D721Med (cell line): ENCODE results near the gene CACNA2D1.

ENCODE experiments used
- DNase-seq: peaks from one replicate; pipeline ENCODE4 v3.0.0; 2011; ENCODE audit warnings: low spot score; ENCODE audit not compliant: insufficient read length
- FAIRE-seq: peaks from 2 replicates; lab custom pipeline; 2011; peaks lifted over from hg19 to GRCh38; lab: Jason Lieb, UNC
- TF ChIP-seq, protein P1 (sequence below): IDR thresholded peaks from 2 replicates; pipeline ENCODE4 v1.5.1; 2012; ENCODE audit warnings: mild to moderate bottlenecking, control low read depth; ENCODE audit not compliant: insufficient read depth; ENCODE audit errors: missing control alignments

The CACNA2D1 gene

DNA sequence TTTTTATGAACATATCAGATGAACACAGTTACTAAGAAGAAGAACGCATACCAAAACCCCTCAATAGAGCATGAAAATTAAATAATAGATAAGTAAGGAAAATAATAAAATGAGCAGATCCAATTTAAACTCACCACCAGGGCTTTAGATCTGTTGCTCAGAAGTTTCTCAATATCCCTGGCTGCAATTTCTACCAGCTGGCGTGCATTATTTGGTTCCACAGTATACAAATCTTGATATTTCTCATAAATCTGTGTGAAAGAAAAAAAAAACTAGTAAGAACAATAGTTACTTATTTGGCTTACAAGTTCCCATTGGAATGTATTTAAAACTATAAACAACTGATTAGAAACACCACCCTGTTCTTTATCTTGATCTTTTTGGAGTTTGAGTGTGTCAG, 108.6 kb downstream of the CACNA2D1 start:
- TF ChIP-seq, protein P1, sequence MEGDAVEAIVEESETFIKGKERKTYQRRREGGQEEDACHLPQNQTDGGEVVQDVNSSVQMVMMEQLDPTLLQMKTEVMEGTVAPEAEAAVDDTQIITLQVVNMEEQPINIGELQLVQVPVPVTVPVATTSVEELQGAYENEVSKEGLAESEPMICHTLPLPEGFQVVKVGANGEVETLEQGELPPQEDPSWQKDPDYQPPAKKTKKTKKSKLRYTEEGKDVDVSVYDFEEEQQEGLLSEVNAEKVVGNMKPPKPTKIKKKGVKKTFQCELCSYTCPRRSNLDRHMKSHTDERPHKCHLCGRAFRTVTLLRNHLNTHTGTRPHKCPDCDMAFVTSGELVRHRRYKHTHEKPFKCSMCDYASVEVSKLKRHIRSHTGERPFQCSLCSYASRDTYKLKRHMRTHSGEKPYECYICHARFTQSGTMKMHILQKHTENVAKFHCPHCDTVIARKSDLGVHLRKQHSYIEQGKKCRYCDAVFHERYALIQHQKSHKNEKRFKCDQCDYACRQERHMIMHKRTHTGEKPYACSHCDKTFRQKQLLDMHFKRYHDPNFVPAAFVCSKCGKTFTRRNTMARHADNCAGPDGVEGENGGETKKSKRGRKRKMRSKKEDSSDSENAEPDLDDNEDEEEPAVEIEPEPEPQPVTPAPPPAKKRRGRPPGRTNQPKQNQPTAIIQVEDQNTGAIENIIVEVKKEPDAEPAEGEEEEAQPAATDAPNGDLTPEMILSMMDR = no peak
- FAIRE-seq (no peak), DNase-seq (no peak)

DNA sequence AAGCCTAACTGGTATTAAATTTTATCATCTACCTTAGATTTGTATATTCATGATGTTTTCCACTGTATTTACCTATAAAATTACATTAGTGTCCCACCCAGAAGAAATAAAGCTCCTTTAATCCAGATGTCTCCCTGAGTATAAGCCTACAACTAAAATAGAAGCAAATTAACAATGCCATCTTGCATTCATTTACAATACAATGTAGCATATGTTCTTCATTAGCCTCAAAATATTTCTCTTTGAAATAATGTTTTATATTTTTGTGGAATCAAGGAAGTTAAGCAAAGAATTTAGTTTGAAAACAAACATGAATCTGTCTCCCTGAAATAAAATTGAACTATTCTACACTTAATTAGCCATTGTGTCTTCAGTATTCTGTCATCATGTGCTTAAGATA, 112.3 kb downstream of the CACNA2D1 start:
- no peak for DNase-seq
- TF ChIP-seq, protein P1 = no peak
- peak; percentile 88 for FAIRE-seq

DNA sequence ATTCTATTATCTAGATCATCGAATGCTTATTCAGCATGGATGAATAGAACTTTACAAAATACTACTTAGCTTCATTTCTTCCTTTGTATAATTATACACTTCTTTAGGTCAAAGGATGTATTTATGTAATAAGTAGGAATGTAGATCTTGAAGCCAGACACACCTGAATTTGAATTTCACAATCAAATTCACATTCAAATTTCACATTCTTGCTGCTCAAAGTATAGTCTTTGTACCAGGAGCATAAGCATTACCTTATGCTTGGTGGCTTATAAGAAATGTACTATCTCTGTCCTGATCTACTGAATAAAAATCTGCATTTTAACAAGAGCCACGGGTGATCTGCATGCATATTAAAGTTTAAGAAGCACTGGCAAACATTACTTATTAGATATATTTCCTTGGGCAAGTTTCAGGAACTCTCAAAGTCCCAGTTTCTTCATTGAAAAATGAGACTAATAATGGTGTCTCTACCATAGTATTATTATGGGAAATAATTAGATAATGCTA, 112.8 kb downstream of the CACNA2D1 start:
- FAIRE-seq (peak; percentile 68), DNase-seq (no peak)

DNA sequence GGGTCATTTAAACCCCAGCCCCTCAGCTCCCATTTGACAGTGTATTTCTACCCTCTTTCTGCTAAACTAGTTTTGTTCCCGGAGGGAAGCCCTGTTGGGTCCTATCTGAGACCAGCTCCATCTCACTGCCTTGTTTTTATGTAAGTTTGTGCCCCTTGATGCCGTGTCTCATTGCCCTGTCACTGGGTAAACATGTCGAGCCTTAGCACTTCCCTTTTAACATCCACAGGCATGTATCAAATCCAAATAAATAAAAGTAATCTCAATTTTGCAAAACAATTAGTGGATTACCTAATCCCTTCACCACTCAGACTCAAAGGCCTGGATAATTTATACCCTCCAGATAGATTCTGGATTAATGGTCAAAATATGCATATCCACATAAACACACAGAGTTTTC, 115.7 kb downstream of the CACNA2D1 start:
- DNase-seq (no peak), FAIRE-seq (peak; percentile 70)
- TF ChIP-seq, protein P1 = no peak

More for the DNA sequence above, 112.8 kb downstream of the CACNA2D1 start:
- TF ChIP-seq, protein P1 = no peak

DNA sequence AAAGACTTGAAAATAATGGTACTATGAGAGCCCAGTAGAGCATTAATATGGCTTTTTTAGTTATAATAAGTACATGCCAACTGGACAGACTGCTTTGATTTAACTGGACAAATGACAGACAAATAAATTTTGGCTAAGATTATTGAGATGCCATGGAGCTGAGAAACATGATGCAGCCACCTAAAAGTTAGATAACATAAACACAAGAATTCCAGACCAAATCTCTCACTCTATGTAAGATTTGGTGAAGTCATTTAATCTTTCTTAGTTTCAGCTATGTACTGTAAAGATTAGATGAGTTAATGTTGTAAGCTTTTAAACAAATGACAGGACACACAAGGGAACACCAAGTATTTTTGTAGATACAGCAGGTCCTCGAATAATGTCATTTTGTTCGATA, 118.2 kb downstream of the CACNA2D1 start:
- DNase-seq = no peak
- TF ChIP-seq, protein P1 = no peak
- FAIRE-seq = peak; percentile 58

DNA sequence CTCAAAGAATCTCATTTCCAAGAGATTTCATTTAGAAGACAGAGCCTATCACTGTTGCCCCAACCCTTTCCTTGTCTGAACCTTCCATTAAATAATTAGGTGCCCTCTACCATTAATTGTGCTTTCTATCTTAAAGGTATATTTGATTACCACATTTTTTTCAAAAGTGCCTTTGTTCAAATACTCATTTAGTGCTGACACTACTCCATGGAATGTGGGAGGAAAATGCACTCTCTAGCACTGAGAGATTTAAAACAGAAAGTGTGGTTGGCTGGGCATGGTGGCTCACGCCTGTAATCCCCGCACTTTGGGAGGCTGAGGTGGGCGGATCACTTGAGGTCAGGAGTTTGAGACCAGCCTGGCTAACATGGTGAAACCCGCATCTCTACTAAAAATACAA, 119.8 kb downstream of the CACNA2D1 start:
- DNase-seq (no peak), FAIRE-seq (no peak)
- TF ChIP-seq, protein P1 = no peak

DNA sequence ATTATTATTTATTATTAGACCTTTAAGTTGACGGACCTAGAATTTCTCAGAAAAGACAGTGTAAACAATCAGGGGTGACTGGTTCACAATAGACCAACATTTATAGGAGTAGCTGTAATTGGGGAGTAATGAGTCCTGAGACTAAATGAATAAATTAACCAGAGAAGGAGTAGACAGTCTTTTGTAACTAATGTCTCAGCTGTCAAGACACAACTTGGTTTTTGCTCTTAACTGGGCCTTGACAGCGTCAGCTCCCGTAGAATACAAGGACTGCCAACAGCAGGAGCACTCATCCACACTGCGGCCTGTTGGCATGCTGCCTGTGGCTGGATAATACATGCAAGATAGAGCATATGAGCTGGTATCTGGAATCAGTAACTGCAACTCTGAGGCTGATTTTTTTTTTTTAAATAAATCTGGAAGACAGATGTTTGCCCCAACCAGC, 123.9 kb downstream of the CACNA2D1 start:
- TF ChIP-seq, protein P1 = no peak
- no peak for FAIRE-seq
- DNase-seq = no peak
